GM08714 (cell line): ENCODE data around the gene SLC35B4.
"Not testable (repeated sequence)": the region's sequence is repeated elsewhere in the genome, so short reads cannot be mapped to it uniquely, and the experiment has no call there.

Source experiments
- H3K4me3 ChIP-seq: fragments of 200-500 bp; sonication (Bioruptor generic); 2 replicates; pipeline ENCODE4 v1.5.1; 2014; ENCODE audit warnings: mild to moderate bottlenecking, low read length, inconsistent platforms
- ZNF274 ChIP-seq: IDR thresholded peaks from 2 replicates; pipeline ENCODE4 v1.6.1; 2012; ENCODE audit warnings: mild to moderate bottlenecking, low read depth, low read length

SLC35B4 gene

GRCh38 chr7:134315679-134316538, 821 bp downstream of the SLC35B4 start:
- peak overlapping the region; percentile 87 for H3K4me3 ChIP-seq
- TF ChIP-seq ZNF274 = no peak

GRCh38 chr7:134313543-134313942, 3.2 kb downstream of the SLC35B4 start:
- TF ChIP-seq ZNF274 = no peak
- no peak overlapping the region for H3K4me3 ChIP-seq

GRCh38 chr7:134312717-134313116, 4.0 kb downstream of the SLC35B4 start:
- TF ChIP-seq ZNF274 = no peak
- H3K4me3 ChIP-seq = no peak overlapping the region

- TF ChIP-seq ZNF274 = no peak
- no peak overlapping the region for H3K4me3 ChIP-seq
These were observed 4.9 kb downstream of the SLC35B4 start for GRCh38 chr7:134311807-134312206.

- TF ChIP-seq ZNF274 = no peak
These were observed 8.2 kb downstream of the SLC35B4 start for GRCh38 chr7:134308548-134308947.

GRCh38 chr7:134307320-134307719, 9.4 kb downstream of the SLC35B4 start:
- TF ChIP-seq ZNF274 = no peak

More at GRCh38 chr7:134308548-134308947, 8.2 kb downstream of the SLC35B4 start:
- H3K4me3 ChIP-seq = no peak overlapping the region

GRCh38 chr7:134302120-134302519, 14.6 kb downstream of the SLC35B4 start:
- no peak overlapping the region for H3K4me3 ChIP-seq
- no peak for TF ChIP-seq ZNF274

More at GRCh38 chr7:134307320-134307719, 9.4 kb downstream of the SLC35B4 start:
- no peak overlapping the region for H3K4me3 ChIP-seq

- no peak for TF ChIP-seq ZNF274
These were observed 15.1 kb downstream of the SLC35B4 start for GRCh38 chr7:134301592-134301991.

GRCh38 chr7:134300988-134301387, 15.7 kb downstream of the SLC35B4 start:
- no peak for TF ChIP-seq ZNF274
- H3K4me3 ChIP-seq = no peak overlapping the region

More at GRCh38 chr7:134301592-134301991, 15.1 kb downstream of the SLC35B4 start:
- no peak overlapping the region for H3K4me3 ChIP-seq

- no peak for TF ChIP-seq ZNF274
- no peak overlapping the region for H3K4me3 ChIP-seq
These were observed 17.6 kb downstream of the SLC35B4 start for GRCh38 chr7:134298902-134299683.

GRCh38 chr7:134297489-134297888, 19.2 kb downstream of the SLC35B4 start:
- TF ChIP-seq ZNF274 = no peak
- no peak overlapping the region for H3K4me3 ChIP-seq

GRCh38 chr7:134295982-134296381, 20.7 kb downstream of the SLC35B4 start:
- not testable (repeated sequence) for H3K4me3 ChIP-seq

GRCh38 chr7:134293002-134293740, 23.6 kb downstream of the SLC35B4 start:
- no peak for TF ChIP-seq ZNF274
- no peak overlapping the region for H3K4me3 ChIP-seq

GRCh38 chr7:134290286-134290685, 26.4 kb downstream of the SLC35B4 start:
- H3K4me3 ChIP-seq = no peak overlapping the region
- TF ChIP-seq ZNF274 = no peak
